Activated CD4-positive, CD25-positive, alpha-beta regulatory T cell treated with anti-CD3 and anti-CD28 coated beads, Interleukin-2, amount 50 U/mL, for 16 hours (primary cell): ENCODE data around the gene HOXB4.

Experiments
- DNase-seq: peaks from one replicate; pipeline ENCODE4 v3.0.0-alpha.2; 2020; ENCODE audit warnings: low read depth, low spot score

HOXB4 gene

DNA sequence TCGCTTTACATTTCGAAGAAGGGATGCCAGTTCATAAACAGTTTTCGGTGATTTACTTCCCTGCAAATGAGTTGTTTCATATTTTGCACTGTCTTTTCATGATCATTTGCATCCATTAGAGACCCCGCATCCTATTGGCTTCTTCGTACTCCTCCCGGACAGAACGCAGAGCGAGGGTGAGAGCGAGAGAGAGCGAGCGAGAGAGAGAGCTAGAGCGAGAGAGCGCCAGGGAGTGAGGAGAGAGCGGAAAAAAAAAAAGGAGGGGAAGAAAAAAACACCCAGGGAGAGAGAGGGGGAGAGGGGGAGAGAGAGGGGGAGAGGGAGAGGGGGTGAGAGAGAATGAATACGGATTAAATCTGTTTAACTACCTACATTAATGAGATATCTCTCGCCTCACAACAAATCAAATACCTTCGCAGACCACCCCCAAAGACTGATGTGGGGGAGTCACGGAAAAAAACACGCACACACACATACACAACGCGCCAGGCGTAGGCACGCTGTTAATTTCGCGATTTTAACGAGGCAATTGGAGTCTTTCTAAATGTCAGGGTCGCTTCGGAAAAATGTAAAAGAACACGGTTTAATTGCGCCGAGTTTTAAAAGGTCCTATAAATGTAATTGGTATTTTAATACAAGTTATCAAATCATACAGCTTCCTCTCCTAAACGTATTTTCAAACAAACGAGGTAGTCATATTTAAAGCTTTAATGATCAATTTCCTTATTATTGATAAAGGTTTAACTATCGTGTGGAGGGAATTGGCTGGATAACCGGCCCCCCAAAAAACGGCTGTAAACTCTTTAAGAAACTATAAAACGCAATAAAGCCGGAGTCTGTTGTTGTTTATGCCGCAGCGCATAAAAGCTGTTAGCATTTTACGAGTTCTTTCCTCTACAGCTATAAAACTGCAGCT is 37.2 kb upstream of the HOXB4 start, which contains the start of gene HOXB8:
Gene HOXB8, minus strand, starts transcription at position 246 of the 916 bp plus-strand sequence. CDS start 588 bp downstream, outside the sequence.
- DNase-seq, result no peak

- no peak for DNase-seq
Measured at GRCh38 chr17:48613862-48614694, 35.9 kb upstream of the HOXB4 start.

DNA sequence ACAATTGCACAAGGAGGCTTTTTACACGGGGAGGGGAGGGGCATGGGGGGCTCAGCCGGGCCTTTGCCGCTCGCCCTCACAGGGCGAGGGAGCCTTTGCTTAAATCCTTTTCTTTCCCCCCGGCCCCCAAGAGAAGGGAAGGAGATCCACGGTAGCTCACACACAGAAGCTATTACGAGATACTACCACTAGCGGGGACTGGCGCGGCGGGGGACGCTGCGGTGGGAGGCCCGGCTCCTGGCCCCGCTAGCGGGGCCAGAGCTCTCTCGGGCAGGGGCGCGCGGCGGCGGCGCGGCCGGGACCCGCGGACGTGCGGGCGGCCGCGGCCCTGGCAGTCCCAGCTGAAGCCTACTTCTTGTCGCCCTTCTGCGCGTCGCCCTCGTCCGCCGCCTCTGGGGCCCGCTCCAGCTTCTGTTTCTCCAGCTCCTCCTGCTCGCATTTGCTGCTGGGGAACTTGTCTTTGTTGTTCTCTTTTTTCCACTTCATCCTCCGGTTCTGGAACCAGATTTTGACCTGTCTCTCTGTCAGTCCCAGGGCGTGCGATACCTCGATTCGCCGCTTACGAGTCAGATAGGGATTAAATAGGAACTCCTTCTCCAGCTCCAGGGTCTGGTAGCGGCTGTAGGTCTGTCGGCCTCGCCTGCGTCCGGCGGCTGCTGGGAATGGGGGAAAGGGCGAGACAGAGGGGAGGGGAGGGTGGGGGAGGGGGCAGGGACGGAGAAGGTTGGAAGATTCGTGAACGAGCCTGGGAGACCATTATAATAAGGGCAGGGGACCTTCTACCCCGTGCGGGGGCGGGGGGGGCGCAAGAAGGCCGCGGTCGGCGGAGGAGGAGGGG is 34.9 kb upstream of the HOXB4 start:
- DNase-seq, result no peak

- DNase-seq, result no peak
Measured at GRCh38 chr17:48612456-48612853, 34.3 kb upstream of the HOXB4 start.

GRCh38 chr17:48611681-48612455 is 33.7 kb upstream of the HOXB4 start:
- no peak for DNase-seq

- DNase-seq, result no peak
Measured at GRCh38 chr17:48611213-48611612, 33.1 kb upstream of the HOXB4 start.

DNA sequence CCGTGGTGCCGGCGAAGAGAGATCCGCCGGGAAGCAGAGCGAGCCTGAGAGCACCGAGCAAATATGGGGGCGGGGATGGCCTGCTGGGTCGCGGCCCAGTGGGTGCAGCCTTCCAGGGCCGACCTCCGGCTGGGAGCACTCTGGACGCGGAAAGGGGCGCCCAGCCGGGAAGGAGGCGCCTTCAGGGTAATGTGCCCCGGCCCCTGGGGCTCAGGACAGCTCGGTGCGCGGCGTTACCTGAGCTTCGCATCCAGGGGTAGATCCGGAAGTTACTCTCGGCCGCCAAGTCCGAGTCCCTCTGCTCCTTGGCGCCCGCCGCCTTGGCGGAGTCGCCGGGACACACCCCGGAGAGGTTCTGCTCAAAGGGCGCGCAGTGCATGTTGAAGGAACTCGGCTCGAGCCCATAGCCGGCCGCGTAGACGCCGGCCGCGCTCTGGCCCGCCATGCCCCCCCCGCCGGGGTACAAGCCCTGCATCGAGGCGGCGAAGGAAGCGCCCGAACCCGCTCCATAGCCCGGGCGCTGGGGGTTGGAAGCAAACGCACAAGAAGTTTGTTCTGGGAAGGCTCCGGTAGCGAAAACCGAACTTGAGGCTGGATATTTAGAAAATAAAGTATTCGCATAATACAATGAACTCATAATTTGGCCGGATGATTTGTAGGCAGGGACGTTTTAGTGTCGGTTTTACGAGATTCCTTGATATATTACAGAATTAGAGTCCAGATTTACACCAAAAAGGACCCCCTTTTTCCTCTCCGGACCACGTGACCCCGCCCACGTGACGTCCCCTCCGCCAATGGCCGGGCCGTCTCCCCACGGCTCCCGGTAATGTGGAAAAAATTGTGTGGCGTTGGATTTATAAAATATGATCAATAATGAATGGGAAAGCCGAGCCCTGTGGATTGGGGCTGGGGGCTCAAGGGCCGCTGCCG is 32.4 kb upstream of the HOXB4 start, which contains the start of gene HOXB7:
Gene HOXB7, minus strand, starts transcription at position 736 of the 930 bp plus-strand sequence. Its CDS starts 99 bp downstream, at position 637.
- DNase-seq, result no peak

GRCh38 chr17:48609759-48610281 is 31.7 kb upstream of the HOXB4 start:
- DNase-seq, result no peak

- DNase-seq, result no peak
Measured at GRCh38 chr17:48609033-48609432, 30.9 kb upstream of the HOXB4 start.

- no peak for DNase-seq
Measured at GRCh38 chr17:48608494-48608834, 30.3 kb upstream of the HOXB4 start.

GRCh38 chr17:48606892-48607614 is 28.9 kb upstream of the HOXB4 start:
- DNase-seq, result no peak

DNA sequence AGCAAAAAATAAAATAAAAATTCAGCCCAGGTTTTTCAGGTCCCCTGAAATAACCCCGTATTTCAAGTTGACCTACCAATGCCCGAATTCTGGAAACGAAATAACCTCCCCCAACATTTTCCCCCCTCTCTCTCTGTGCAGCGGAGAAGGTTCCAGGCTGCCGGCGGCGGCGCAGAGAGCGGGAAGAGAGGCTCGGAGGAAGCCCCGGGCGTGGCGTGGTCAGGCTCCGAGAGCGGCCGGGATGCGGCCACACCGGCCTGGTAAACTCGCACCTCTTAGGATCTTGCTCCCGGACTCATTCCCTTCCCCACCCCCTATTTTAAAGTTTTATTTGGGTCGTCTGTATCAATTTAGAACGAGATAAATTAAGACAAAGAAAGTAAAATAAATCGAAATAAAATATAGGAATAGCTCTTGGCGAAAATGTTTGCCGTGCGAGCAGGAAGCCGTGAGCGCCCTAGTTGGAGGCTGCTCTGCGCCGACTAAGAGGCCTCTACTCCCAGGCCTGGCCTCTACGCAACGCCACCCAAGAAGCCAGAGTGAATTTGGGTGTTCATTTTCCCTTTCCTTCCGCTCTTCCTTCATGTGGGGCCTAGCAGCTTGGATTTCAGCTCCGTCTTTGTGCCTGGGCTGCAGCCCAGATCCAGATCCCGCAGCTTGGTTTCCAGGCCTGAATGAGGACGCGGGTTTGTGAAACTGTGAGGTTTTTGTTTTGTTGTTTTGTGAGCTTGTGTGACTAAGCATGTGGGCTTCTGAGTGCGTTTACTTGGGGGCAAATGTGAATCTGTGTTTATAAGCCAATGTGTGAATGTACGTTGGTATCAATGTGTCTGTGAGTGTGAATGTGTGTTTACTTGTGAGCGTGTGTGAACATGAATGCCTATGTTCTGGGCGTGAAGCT is 28.1 kb upstream of the HOXB4 start:
- DNase-seq, result no peak

GRCh38 chr17:48605409-48605919 is 27.3 kb upstream of the HOXB4 start:
- DNase-seq, result no peak

GRCh38 chr17:48604770-48605329 is 26.7 kb upstream of the HOXB4 start, which contains the start of gene HOXB6:
HOXB6 (minus strand) TSS chr17:48604986; CDS start chr17:48598150, 6,836 bp downstream.
- DNase-seq, result no peak

- DNase-seq, result no peak
Measured at GRCh38 chr17:48603959-48604769, 26.0 kb upstream of the HOXB4 start.
